ENCODE measurements around the gene RTL10.

GRCh38 chr22:19867617-19868016, 12.9 kb upstream of the RTL10 start:
- TF ChIP-seq POLR2A (IDR thresholded peaks at IDR 0.05) (no peak), CTCF (IDR thresholded peaks at IDR 0.05) (no peak)
